Peyer's patch (tissue), 4 donors: Measurements from ENCODE around the gene C11orf71. TPM values are rescaled to one million over a fixed set of nuclear protein-coding genes. Genes with fewer than 3 reads are reported as not detected.
A peak's percentile ranks its signal among the peaks of the same experiment; 100 is the strongest.

Experiments
- DNase-seq, 3 donors: peaks; one replicate each; pipeline ENCODE4 v3.0.0-alpha.2; 2017 to 2019
- H3K27ac ChIP-seq, 4 donors: fragments of 200-600 bp; sonication (generic); one replicate each; pipeline ENCODE4 v1.5.1; 2016 to 2019
- H3K27me3 ChIP-seq, 2 donors: fragments of 200-600 bp; sonication (generic); one replicate each; pipeline ENCODE4 v1.5.1; 2019
- H3K36me3 ChIP-seq, 3 donors: fragments of 200-600 bp; sonication (generic); one replicate each; pipeline ENCODE4 v1.5.1; 2016 to 2019
- H3K4me1 ChIP-seq, 4 donors: fragments of 200-600 bp; sonication (generic); one replicate each; pipeline ENCODE4 v1.5.1; 2016 to 2019
- H3K4me3 ChIP-seq, 4 donors: fragments of 200-600 bp; sonication (generic); 1 replicate in 3 of 4; 2 replicates in 1 of 4; pipeline ENCODE4 v1.5.1; 2016 to 2019; ENCODE audit warnings: mild to moderate bottlenecking in 1 of 4
- H3K9me3 ChIP-seq, 4 donors: fragments of 200-600 bp; sonication (generic); one replicate each; pipeline ENCODE4 v1.5.1; 2016 to 2019; ENCODE audit warnings: mild to moderate bottlenecking in 1 of 4
- CTCF ChIP-seq, 6 experiments: fragments of 450-650 bp in 4 of 6; fragments of 200-600 bp in 2 of 6; sonication (generic) in 1 of 6; IDR thresholded peaks; one replicate each; pipeline ENCODE4 v1.5.1; 2017 to 2019; ENCODE audit warnings: antibody characterized with exemption in 6 of 6, mild to moderate bottlenecking in 3 of 6, moderate library complexity in 1 of 6
- POLR2A ChIP-seq, 2 donors: fragments of 450-650 bp; IDR thresholded peaks; one replicate each; pipeline ENCODE4 v1.5.1; 2017; ENCODE audit warnings: antibody characterized with exemption in 2 of 2, mild to moderate bottlenecking in 2 of 2, moderate library complexity in 2 of 2
- total RNA-seq, 4 donors: library from RNA; depleted of rRNA; stranded (reverse); fragments of >200 nt; gene quantifications; one replicate each; pipeline ENCODE4 v1.1.0, GENCODE V29; 2016

Gene C11orf71
- total RNA-seq, 4 donors from 2014 or later, result 5.9 to 15.4 (median 12.1) TPM

- Histone ChIP-seq H3K4me1 (no peaks in the 10 kb centered on the region), H3K27ac (no peak overlapping the region), H3K9me3 (no peaks in the 10 kb centered on the region), H3K27me3 (no peaks in the 10 kb centered on the region), H3K4me3 (no peak overlapping the region), H3K36me3 (peaks cover 0 to 21% (median 0%) of the 10 kb centered on the region in 3 donors)
- no peak for TF ChIP-seq CTCF (IDR thresholded peaks at IDR 0.05)
- no peak for TF ChIP-seq POLR2A (IDR thresholded peaks at IDR 0.05)
- no peak for DNase-seq
Observed at GRCh38 chr11:114413958-114414357, 13.6 kb upstream of the C11orf71 start.

- no peak for DNase-seq
- Histone ChIP-seq H3K4me3 (no peak overlapping the region), H3K36me3 (peaks cover 0 to 29% (median 0%) of the 10 kb centered on the region in 3 donors), H3K27me3 (no peaks in the 10 kb centered on the region), H3K9me3 (no peaks in the 10 kb centered on the region), H3K27ac (no peak overlapping the region), H3K4me1 (no peaks in the 10 kb centered on the region)
- TF ChIP-seq CTCF (IDR thresholded peaks at IDR 0.05) (no peak), POLR2A (IDR thresholded peaks at IDR 0.05) (no peak)
Observed at GRCh38 chr11:114412946-114413345, 12.6 kb upstream of the C11orf71 start.

GRCh38 chr11:114401311-114401710 is 1.0 kb upstream of the C11orf71 start:
- DNase-seq, result no peak
- Histone ChIP-seq H3K36me3 (peaks cover 0 to 11% (median 0%) of the 10 kb centered on the region in 3 donors), H3K27me3 (no peaks in the 10 kb centered on the region), H3K27ac (peak overlapping the region; percentile 91 to 99 (median 97)), H3K4me1 (peaks cover 0 to 44% (median 6%) of the 10 kb centered on the region in 4 donors), H3K4me3 (peak overlapping the region; percentile 60 to 76 (median 74)), H3K9me3 (no peaks in the 10 kb centered on the region)
- TF ChIP-seq POLR2A (IDR thresholded peaks at IDR 0.05) (no peak), CTCF (IDR thresholded peaks at IDR 0.05) (no peak)

GRCh38 chr11:114400915-114401223 is 558 bp upstream of the C11orf71 start:
- TF ChIP-seq POLR2A (IDR thresholded peaks at IDR 0.05), result no peak
- peak in 1 of 6 experiments; percentile 15 for TF ChIP-seq CTCF (IDR thresholded peaks at IDR 0.05)
- DNase-seq, result no peak
- peak overlapping the region; percentile 60 to 76 (median 74) for H3K4me3 ChIP-seq
- H3K4me1 ChIP-seq, result peaks cover 0 to 44% (median 6%) of the 10 kb centered on the region in 4 donors
- H3K9me3 ChIP-seq, result no peaks in the 10 kb centered on the region
- no peaks in the 10 kb centered on the region for H3K27me3 ChIP-seq
- peaks cover 0 to 6% (median 0%) of the 10 kb centered on the region in 3 donors for H3K36me3 ChIP-seq
- H3K27ac ChIP-seq, result peak overlapping the region; percentile 91 to 99 (median 97)

GRCh38 chr11:114399490-114400215 is 658 bp downstream of the C11orf71 start:
- Histone ChIP-seq H3K4me1 (peaks cover 0 to 39% (median 6%) of the 10 kb centered on the region in 4 donors), H3K27ac (peak overlapping the region; percentile 91 to 99 (median 97)), H3K4me3 (peak overlapping the region; percentile 60 to 76 (median 74)), H3K9me3 (no peaks in the 10 kb centered on the region), H3K36me3 (no peaks in the 10 kb centered on the region), H3K27me3 (no peaks in the 10 kb centered on the region)
- TF ChIP-seq CTCF (IDR thresholded peaks at IDR 0.05) (no peak), POLR2A (IDR thresholded peaks at IDR 0.05) (no peak)
- peak in 1 of 3 donors; percentile 40 for DNase-seq
